GM12878 (cell line): Measurements from ENCODE around the gene TMEM53. TPM values are rescaled to one million over a fixed set of nuclear protein-coding genes. Genes with fewer than 3 reads are reported as not detected.

Experiments used
- ATAC-seq: fragments of 200-7000 bp; cut with Tn5 transposase; 3 replicates; pipeline ENCODE4 v1.9.1; 2020; ENCODE audit warnings: mild to moderate bottlenecking, moderate library complexity
- BruUV-seq: library from RNA; stranded (reverse); fragments of 400-500 nt; replicated peaks from 2 replicates; lab custom pipeline; 2021; lab: Mats Ljungman, UMichigan
- CTCF ChIA-PET: fragments of 300-600 bp; sonication (Branson Sonifier 250); formaldehyde crosslinking; extraction: SDS; loops from one replicate; lab custom pipeline; 2021; ENCODE audit warnings: inconsistent platforms; lab: Yijun Ruan, JAX
- POLR2A ChIA-PET: fragments of 350-600 bp; formaldehyde crosslinking; extraction: SDS; loops from one replicate; lab custom pipeline; 2021; ENCODE audit warnings: inconsistent platforms; lab: Charles Lee
- RAD21 ChIA-PET: fragments of 300-600 bp; sonication (Branson Sonifier 250); formaldehyde crosslinking; loops from one replicate; lab custom pipeline; 2023; ENCODE audit warnings: antibody characterized with exemption; ENCODE audit not compliant: unreplicated experiment; lab: Charles Lee
- SMC1A ChIA-PET: fragments of 300-600 bp; sonication (Branson Sonifier 250); formaldehyde crosslinking; loops from one replicate; lab custom pipeline; 2023; ENCODE audit not compliant: unreplicated experiment, uncharacterized antibody; lab: Charles Lee
- DNase-seq: peaks from one replicate; pipeline ENCODE4 v3.0.0-alpha.2; 2011; ENCODE audit warnings: low read depth, low spot score
- FAIRE-seq: peaks from 3 replicates; lab custom pipeline; 2011; peaks lifted over from hg19 to GRCh38; lab: Jason Lieb, UNC
- H2AFZ ChIP-seq: 2 replicates; pipeline ENCODE4 v1.6.0; 2011; ENCODE audit warnings: low read depth, low read length, control low read depth; ENCODE audit not compliant: control insufficient read depth
- H3K27ac ChIP-seq: 2 replicates; pipeline ENCODE4 v1.5.1; 2011; ENCODE audit warnings: control low read depth; ENCODE audit not compliant: control insufficient read depth, insufficient read depth
- H3K27me3 ChIP-seq, 2 experiments: replicated peaks in 1 of 2; 2 replicates each; pipeline versions ENCODE4 v1.6.0 to v1.6.1; 2011; ENCODE audit warnings: low read length in 1 of 2; ENCODE audit not compliant: control insufficient read depth in 2 of 2, insufficient read depth in 2 of 2
- H3K36me3 ChIP-seq, 2 experiments: 2 replicates each; pipeline ENCODE4 v1.5.1; 2011; ENCODE audit warnings: low read length in 1 of 2; ENCODE audit not compliant: control insufficient read depth in 2 of 2, insufficient read depth in 2 of 2
- H3K4me1 ChIP-seq: 2 replicates; pipeline ENCODE4 v1.6.1; 2011; ENCODE audit warnings: mild to moderate bottlenecking, low read length, moderate library complexity, mixed read lengths; ENCODE audit not compliant: control insufficient read depth, insufficient read depth
- H3K4me2 ChIP-seq: 2 replicates; pipeline ENCODE4 v1.6.0; 2011; ENCODE audit warnings: control low read depth; ENCODE audit not compliant: control insufficient read depth, insufficient read depth
- H3K4me3 ChIP-seq: fragments of 200-600 bp; sonication (generic); 2 replicates; pipeline ENCODE4 v1.5.1; 2016
- H3K79me2 ChIP-seq: 2 replicates; pipeline ENCODE4 v1.6.0; 2011; ENCODE audit warnings: low read length; ENCODE audit not compliant: control insufficient read depth, insufficient read depth
- H3K9ac ChIP-seq: 2 replicates; pipeline ENCODE4 v1.8.0; 2011; ENCODE audit warnings: low read length, control low read depth, mixed read lengths; ENCODE audit not compliant: control insufficient read depth, insufficient read depth
- H3K9me3 ChIP-seq: replicated peaks from 3 replicates; pipeline ENCODE4 v1.5.1; 2011; ENCODE audit warnings: mild to moderate bottlenecking, low read length; ENCODE audit not compliant: control insufficient read depth, insufficient read depth
- H4K20me1 ChIP-seq: 2 replicates; pipeline ENCODE4 v1.6.0; 2011; ENCODE audit not compliant: control insufficient read depth, insufficient read depth
- BCL3 ChIP-seq: IDR thresholded peaks from 2 replicates; pipeline ENCODE4 v1.6.1; 2011; ENCODE audit warnings: borderline replicate concordance, low read depth, mild to moderate bottlenecking, moderate library complexity, low read length; ENCODE audit not compliant: insufficient read depth, poor library complexity, severe bottlenecking
- CREB1 ChIP-seq: IDR thresholded peaks from 2 replicates; pipeline ENCODE4 v1.6.1; 2012; ENCODE audit warnings: low read depth, mild to moderate bottlenecking, inconsistent platforms
- CTCF ChIP-seq, 3 experiments: IDR thresholded peaks in 2 of 3; conservative IDR thresholded peaks in 1 of 3; 2 replicates each; pipeline ENCODE4 v1.5.1; 2011; ENCODE audit warnings: low read depth in 3 of 3, low read length in 3 of 3, mild to moderate bottlenecking in 3 of 3, control low read depth in 2 of 3, moderate library complexity in 2 of 3, inconsistent platforms in 1 of 3, mixed read lengths in 1 of 3; ENCODE audit not compliant: control insufficient read depth in 2 of 3, insufficient read depth in 1 of 3; ENCODE audit errors: extremely low read depth in 1 of 3
- KAT2A ChIP-seq: conservative IDR thresholded peaks from 2 replicates; pipeline ENCODE4 v1.6.1; 2011; ENCODE audit warnings: low read depth, low read length; ENCODE audit not compliant: control insufficient read depth
- NFXL1 ChIP-seq: fragments of 450-650 bp; IDR thresholded peaks from 2 replicates; pipeline ENCODE4 v1.6.1; 2017; ENCODE audit warnings: antibody characterized with exemption, mild to moderate bottlenecking, borderline replicate concordance
- NR2C1 ChIP-seq: fragments of 450-650 bp; IDR thresholded peaks from 2 replicates; pipeline ENCODE4 v1.6.1; 2017; ENCODE audit warnings: antibody characterized with exemption, mild to moderate bottlenecking, moderate library complexity
- PBX3 ChIP-seq: IDR thresholded peaks from 2 replicates; pipeline ENCODE4 v1.6.1; 2011; ENCODE audit warnings: mild to moderate bottlenecking, low read depth, low read length, moderate library complexity; ENCODE audit not compliant: insufficient replicate concordance
- REST ChIP-seq: IDR thresholded peaks from 2 replicates; pipeline ENCODE4 v1.6.1; 2012; ENCODE audit warnings: mild to moderate bottlenecking, low read depth, low read length
- SMARCA5 ChIP-seq: fragments of 450-650 bp; IDR thresholded peaks from 2 replicates; pipeline ENCODE4 v1.6.1; 2017; ENCODE audit warnings: mild to moderate bottlenecking
- SRF ChIP-seq, 2 experiments: IDR thresholded peaks; 2 replicates each; pipeline ENCODE4 v1.6.1; 2011; ENCODE audit warnings: low read depth in 2 of 2, low read length in 2 of 2, mild to moderate bottlenecking in 1 of 2, moderate library complexity in 1 of 2
- SUZ12 ChIP-seq: fragments of 200-600 bp; sonication (generic); IDR thresholded peaks from one replicate; pipeline ENCODE4 v1.6.1; 2018; ENCODE audit warnings: antibody characterized with exemption, mild to moderate bottlenecking; ENCODE audit not compliant: unreplicated experiment
- TARDBP ChIP-seq: IDR thresholded peaks from 2 replicates; pipeline ENCODE4 v1.6.1; 2016; ENCODE audit warnings: borderline replicate concordance
- USF2 ChIP-seq: IDR thresholded peaks from 2 replicates; pipeline ENCODE4 v1.6.1; 2011; ENCODE audit warnings: low read depth, low read length, improper control_type of control experiment, borderline replicate concordance
- WGBS: methylation state at CpG from one replicate; pipeline ENCODE4 v1.1.6; 2016; ENCODE audit warnings: low lambda C conversion rate; ENCODE audit not compliant: insufficient replicate concordance, insufficient coverage; ENCODE audit errors: missing lambda C conversion rate; 5-methylcytosine and 5-hydroxymethylcytosine counted together
- in situ Hi-C: fragments of 300-500 bp; cut with MboI; formaldehyde crosslinking; loops from 9 replicates; pipeline ENCODE4 v1.14.3; 2018; ENCODE audit warnings: mixed read lengths
- intact Hi-C: fragments of 100-400 bp; cut with micrococcal nuclease; formaldehyde crosslinking; loops from one replicate; pipeline ENCODE4 v1.14.2; 2022; ENCODE audit not compliant: unreplicated experiment
- polyA plus RNA-seq, 11 experiments: library from polyadenylated mRNA; depleted of rRNA in 4 of 11; unstranded in 6 of 11; stranded (reverse) in 5 of 11; fragments of >200 nt; fragmentation: Nextera tagmentation in 4 of 11; fragmentation: Illumina TruSeq in 1 of 11; extraction: Ambion mirVana in 4 of 11; extraction: Trizol in 1 of 11; gene quantifications; 1 replicate in 1 of 11; 2 replicates in 10 of 11; pipeline versions ENCODE4 v1.2.1 to v1.2.3, GENCODE V29; 2011 to 2016; ENCODE audit warnings: inconsistent platforms in 2 of 11, missing spikeins in 2 of 11, low read depth in 1 of 11
- total RNA-seq, 4 experiments: library from RNA; depleted of rRNA in 3 of 4; stranded (reverse); fragments of >200 nt in 3 of 4; fragmentation: Illumina TruSeq in 1 of 4; extraction: Trizol in 1 of 4; gene quantifications; 2 replicates each; pipeline versions ENCODE4 v1.2.1 to v1.2.3, GENCODE V29; 2013 to 2021

Gene TMEM53
- total and polyA plus RNA-seq, 10 of the 15 experiments (the other 5 are each of a cell fraction or from before 2014, with no cell fraction given), result 3.1 to 23.9 (median 11.1) TPM

GRCh38 chr1:44611866-44612265 lies 62.4 kb downstream of the TMEM53 start:
- in situ Hi-C loops, result no loop called here
- H3K4me3 ChIP-seq, result no peak overlapping the region
- H2AFZ ChIP-seq, result no peak overlapping the region
- H3K4me2 ChIP-seq, result no peak overlapping the region
- H3K36me3 ChIP-seq, result no peaks in the 10 kb centered on the region; a peak in 1 of 4 replicates
- H3K27me3 ChIP-seq, result peaks cover 0 to 1% of the 10 kb centered on the region in 2 experiments; a peak in 2 of 4 replicates
- no peaks in the 10 kb centered on the region for H3K9me3 ChIP-seq
- DNase-seq (no peak), ATAC-seq (no peak), FAIRE-seq (no peak)
- 10% methylated on average over 4 of the region's 4 CpGs for WGBS
- no peaks in the 10 kb centered on the region for H3K4me1 ChIP-seq
- ChIA-PET CTCF (interaction anchor here (1.0 to 2.0 kb wide), 3 partner anchors 17 to 64 kb away, joined by 3 to 14 read pairs (median 5); no protein-coding TSS in a partner anchor), POLR2A (no interaction called here), SMC1A (interaction anchor here (5.3 kb wide), 1 partner anchor 40 kb away, joined by 32 read pairs; no protein-coding TSS in a partner anchor), RAD21 (interaction anchor here (1.1 kb wide), 1 partner anchor 41 kb away, joined by 3 read pairs; no protein-coding TSS in a partner anchor)
- no TSS peak for BruUV-seq
- intact Hi-C loops, result no loop called here
- H4K20me1 ChIP-seq, result no peaks in the 10 kb centered on the region
- no peak overlapping the region for H3K27ac ChIP-seq
- H3K79me2 ChIP-seq, result no peaks in the 10 kb centered on the region
- H3K9ac ChIP-seq, result no peak overlapping the region
- no peak for TF ChIP-seq USF2
- no peak for TF ChIP-seq SMARCA5
- no peak for TF ChIP-seq SUZ12
- no peak for TF ChIP-seq REST
- TF ChIP-seq NR2C1, result no peak
- TF ChIP-seq BCL3, result no peak
- TF ChIP-seq CTCF (IDR thresholded peaks at IDR 0.05 in 2 of 3, conservative IDR thresholded peaks at IDR 0.05 in 1 of 3; ENCODE audit: control insufficient read depth in 2 of 3, extremely low read depth in 1 of 3, insufficient read depth in 1 of 3, low read depth in 3 of 3, low read length in 3 of 3), result no peak
- no peak for TF ChIP-seq NFXL1
- TF ChIP-seq PBX3, result no peak
- no peak for TF ChIP-seq TARDBP
- no peak for TF ChIP-seq CREB1
- no peak for TF ChIP-seq SRF (IDR thresholded peaks at IDR 0.05; ENCODE audit: low read depth in 2 of 2, low read length in 2 of 2)
- no peak for TF ChIP-seq KAT2A
